GM13977 (cell line): ENCODE results near the gene ATG5.

Experiments
- DNase-seq: peaks from one replicate; pipeline ENCODE4 v3.0.0; 2012; ENCODE audit warnings: low spot score
- in situ Hi-C: fragments of 300-500 bp; cut with MboI; formaldehyde crosslinking; loops from one replicate; pipeline ENCODE4 v1.12.0; 2022; ENCODE audit warnings: low sequenced_read_pairs, low pct_unique_long_range_greater_than_20kb, mixed read lengths, inconsistent platforms; ENCODE audit not compliant: unreplicated experiment
- TF ChIP-seq, protein P1 (sequence below): IDR thresholded peaks from 2 replicates; pipeline ENCODE4 v1.5.1; 2012; ENCODE audit warnings: mild to moderate bottlenecking, control low read depth; ENCODE audit not compliant: insufficient read depth; ENCODE audit errors: extremely low read depth, missing control alignments

ATG5 gene

DNA sequence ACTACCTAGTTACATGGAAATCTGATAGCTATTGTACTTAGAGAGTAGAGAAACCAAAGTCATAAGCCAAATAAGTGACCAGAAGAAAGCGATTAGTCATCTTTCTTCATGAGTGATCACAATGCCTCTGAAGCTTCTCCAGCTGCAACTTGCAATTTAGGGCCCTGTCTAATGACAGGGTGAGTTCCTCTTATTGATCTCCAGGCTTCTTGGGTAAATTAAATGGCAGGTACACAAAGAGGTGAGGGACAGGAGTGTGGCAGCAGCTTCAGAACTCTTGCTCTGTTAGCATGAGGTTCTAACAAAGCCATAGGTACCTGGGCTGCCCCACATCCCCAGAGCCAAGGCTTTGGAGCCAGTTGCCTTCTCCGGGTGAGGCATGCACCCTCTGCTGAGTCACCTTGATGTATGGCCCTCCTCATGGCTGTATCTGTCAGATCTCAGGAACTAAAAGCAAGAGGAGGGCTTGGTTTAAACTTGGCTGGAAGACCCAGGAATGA is 178.7 kb downstream of the ATG5 start:
- TF ChIP-seq, protein P1, sequence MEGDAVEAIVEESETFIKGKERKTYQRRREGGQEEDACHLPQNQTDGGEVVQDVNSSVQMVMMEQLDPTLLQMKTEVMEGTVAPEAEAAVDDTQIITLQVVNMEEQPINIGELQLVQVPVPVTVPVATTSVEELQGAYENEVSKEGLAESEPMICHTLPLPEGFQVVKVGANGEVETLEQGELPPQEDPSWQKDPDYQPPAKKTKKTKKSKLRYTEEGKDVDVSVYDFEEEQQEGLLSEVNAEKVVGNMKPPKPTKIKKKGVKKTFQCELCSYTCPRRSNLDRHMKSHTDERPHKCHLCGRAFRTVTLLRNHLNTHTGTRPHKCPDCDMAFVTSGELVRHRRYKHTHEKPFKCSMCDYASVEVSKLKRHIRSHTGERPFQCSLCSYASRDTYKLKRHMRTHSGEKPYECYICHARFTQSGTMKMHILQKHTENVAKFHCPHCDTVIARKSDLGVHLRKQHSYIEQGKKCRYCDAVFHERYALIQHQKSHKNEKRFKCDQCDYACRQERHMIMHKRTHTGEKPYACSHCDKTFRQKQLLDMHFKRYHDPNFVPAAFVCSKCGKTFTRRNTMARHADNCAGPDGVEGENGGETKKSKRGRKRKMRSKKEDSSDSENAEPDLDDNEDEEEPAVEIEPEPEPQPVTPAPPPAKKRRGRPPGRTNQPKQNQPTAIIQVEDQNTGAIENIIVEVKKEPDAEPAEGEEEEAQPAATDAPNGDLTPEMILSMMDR: no peak
- DNase-seq: peak; percentile 72
- in situ Hi-C loops: no loop called here

DNA sequence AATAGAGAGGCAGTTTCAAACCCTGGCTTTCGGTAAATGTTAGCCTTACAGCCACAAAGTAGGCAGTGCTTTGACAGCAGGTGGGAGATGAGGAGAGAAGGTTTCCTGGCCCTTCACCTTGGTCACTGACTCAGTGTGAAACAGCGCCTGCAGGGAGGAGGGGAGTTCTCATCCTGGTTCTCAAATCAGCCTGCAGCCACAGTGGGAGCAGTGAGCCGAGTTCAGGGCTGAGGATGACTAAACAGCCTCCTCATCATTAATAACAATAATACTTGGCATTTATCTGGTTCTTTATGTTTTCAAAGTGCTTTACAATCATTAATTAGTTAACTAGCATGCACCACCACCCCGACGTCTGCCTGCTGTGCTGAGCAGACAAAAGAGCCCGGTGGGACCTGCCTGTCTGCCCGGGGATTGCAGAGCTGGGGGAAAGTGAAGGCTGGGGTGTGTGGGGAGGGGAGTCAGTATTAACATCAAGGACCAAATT is 179.8 kb downstream of the ATG5 start:
- TF ChIP-seq, protein P1: no peak
- peak; percentile 33 for DNase-seq
- in situ Hi-C loops: no loop called here

- TF ChIP-seq, protein P1: no peak
- in situ Hi-C loops: no loop called here
- no peak for DNase-seq
Observed at GRCh38 chr6:106145144-106145543, 180.4 kb downstream of the ATG5 start.

DNA sequence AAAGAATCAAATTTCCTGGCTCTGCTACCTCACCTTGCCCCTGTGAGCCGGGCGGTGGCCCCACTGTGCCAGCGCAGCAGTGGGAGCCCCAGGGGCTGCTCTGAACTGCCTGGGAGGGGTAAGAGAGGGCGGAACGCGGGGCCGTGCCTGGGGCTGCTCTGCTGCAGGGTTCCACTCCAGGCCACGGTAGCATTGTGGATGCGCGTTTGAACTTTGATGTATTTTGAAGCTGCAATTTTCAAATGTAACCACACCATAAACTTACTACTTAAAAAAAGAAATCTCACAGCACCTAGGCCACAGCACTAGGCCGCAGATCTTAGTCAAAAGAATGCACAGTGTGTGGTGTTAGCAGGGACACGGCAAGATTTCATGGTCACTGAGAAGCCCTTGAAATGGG is 181.9 kb downstream of the ATG5 start:
- in situ Hi-C loops: no loop called here
- no peak for DNase-seq
- TF ChIP-seq, protein P1: no peak

DNA sequence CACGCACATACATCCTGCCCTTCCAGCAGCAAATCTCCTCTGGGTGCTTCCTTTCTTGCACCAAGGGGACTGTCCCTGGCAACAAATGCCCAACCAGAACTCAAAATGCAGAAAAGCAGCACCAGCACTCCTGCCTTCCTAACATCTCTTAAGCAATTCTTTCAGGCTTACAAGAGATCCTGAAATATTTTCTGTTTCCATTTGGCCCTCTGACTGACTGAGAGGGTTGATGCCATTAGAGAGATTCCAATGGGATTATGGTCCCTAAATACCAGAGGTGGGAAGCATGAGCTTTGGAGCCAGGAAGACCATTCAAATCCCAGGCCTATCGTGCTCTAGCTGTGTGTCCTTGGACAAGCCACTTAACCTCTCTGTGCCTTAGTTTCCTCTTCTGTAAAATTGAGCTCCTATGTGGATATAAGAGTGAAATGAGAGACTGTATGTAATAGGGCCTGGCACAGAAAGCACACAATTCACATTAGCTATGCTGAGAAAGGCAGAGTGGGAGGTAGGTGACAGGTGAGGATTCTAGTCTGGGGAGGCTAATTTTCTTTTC is 182.6 kb downstream of the ATG5 start:
- no peak for DNase-seq
- in situ Hi-C loops: no loop called here
- TF ChIP-seq, protein P1: no peak

GRCh38 chr6:106141441-106142237 is 183.9 kb downstream of the ATG5 start:
- in situ Hi-C loops: no loop called here
- peak; percentile 63 for DNase-seq
- TF ChIP-seq, protein P1: no peak
